Adrenal gland (tissue), 12 donors: ENCODE data around the gene TIMP3. TPM values are rescaled to one million over a fixed set of nuclear protein-coding genes. Genes with fewer than 3 reads are reported as not detected.

ENCODE experiments used
- DNase-seq, 7 donors: peaks; one replicate each; pipeline ENCODE4 v3.0.0-alpha.2; 2019 to 2020
- H3K27ac ChIP-seq, 5 donors: fragments of 200-600 bp; sonication (generic) in 4 of 5; 1 replicate in 3 of 5; 2 replicates in 2 of 5; pipeline versions ENCODE4 v1.5.1 to v1.8.0; 2016 to 2020; ENCODE audit warnings: mild to moderate bottlenecking in 1 of 5
- H3K27me3 ChIP-seq: fragments of 200-600 bp; 2 replicates; pipeline ENCODE4 v1.8.0; 2021
- H3K36me3 ChIP-seq, 2 donors: fragments of 200-600 bp; replicated peaks in 1 of 2; 1 replicate in 1 of 2; 2 replicates in 1 of 2; pipeline versions ENCODE4 v1.5.1 to v1.8.0; 2018 to 2022
- H3K4me1 ChIP-seq, 2 donors: fragments of 200-600 bp; replicated peaks in 1 of 2; 1 replicate in 1 of 2; 2 replicates in 1 of 2; pipeline versions ENCODE4 v1.5.1 to v1.8.0; 2018 to 2021
- H3K4me3 ChIP-seq, 4 donors: fragments of 200-600 bp; sonication (generic) in 3 of 4; one replicate each; pipeline ENCODE4 v1.5.1; 2016 to 2018
- H3K9me3 ChIP-seq, 3 donors: fragments of 200-600 bp; sonication (generic) in 1 of 3; replicated peaks in 1 of 3; 1 replicate in 2 of 3; 2 replicates in 1 of 3; pipeline versions ENCODE4 v1.5.1 to v1.8.0; 2016 to 2021
- CTCF ChIP-seq, 6 experiments: fragments of 450-650 bp in 4 of 6; fragments of 200-600 bp in 2 of 6; sonication (generic) in 1 of 6; IDR thresholded peaks; 1 replicate in 5 of 6; 2 replicates in 1 of 6; pipeline versions ENCODE4 v1.5.1 to v1.8.0; 2016 to 2021; ENCODE audit warnings: antibody characterized with exemption in 6 of 6, mild to moderate bottlenecking in 2 of 6, moderate library complexity in 1 of 6
- POLR2A ChIP-seq, 2 donors: fragments of 450-650 bp; IDR thresholded peaks; one replicate each; pipeline ENCODE4 v1.6.1; 2017; ENCODE audit warnings: antibody characterized with exemption in 2 of 2, mild to moderate bottlenecking in 2 of 2, moderate library complexity in 1 of 2
- WGBS, 4 donors: extraction: QIAGEN DNeasy Blood & Tissue Kit in 2 of 4; methylation state at CpG; one replicate each; pipeline versions ENCODE4 v1.1.5 to v1.1.7; 2013 to 2017; 5-methylcytosine and 5-hydroxymethylcytosine counted together
- intact Hi-C, 2 donors: fragments of 100-400 bp; cut with DNase I; formaldehyde crosslinking; loops; one replicate each; pipeline versions ENCODE4 v1.14.1 to v1.15.0; 2022 to 2023
- polyA plus RNA-seq, 3 donors: library from polyadenylated mRNA; stranded (reverse); fragments of 200-250 nt in 2 of 3; fragments of 350-450 nt in 1 of 3; fragmentation: Illumina TruSeq in 1 of 3; extraction: RNeasy Lipid Tissue Mini Kit (QIAGEN cat#74804) in 1 of 3; gene quantifications; one replicate each; pipeline ENCODE4 v1.2.3, GENCODE V29; 2013 to 2014
- total RNA-seq, 9 donors: library from RNA; depleted of rRNA in 4 of 9; stranded (reverse); fragments of >200 nt in 4 of 9; fragments of 120-200 nt in 1 of 9; fragmentation: NEBNext Ultra II Directional in 1 of 9; extraction: Animal tissue kit (Norgen Biotek cat#: 25700) in 1 of 9; gene quantifications; one replicate each; pipeline versions ENCODE4 v1.1.0 to v1.2.4, GENCODE V29; 2013 to 2023
- donor health status: healthy with polysubstance abuse.
- donor health status: Bipolar disorder and iron deficiency.
- donor health status: DM: yes; HTN: yes; CAD: no.
- donor health status: DM: no; HTN: no; CAD: no.
- donor health status: DM: no; HTN: no; CAD: no.
- donor health status: DM: yes; HTN: yes; CAD: no.

Gene TIMP3
- total and polyA plus RNA-seq, 12 donors = 78.0 to 677 (median 334) TPM

- peak overlapping the region in 1 of 5 donors; percentile 37 for H3K27ac ChIP-seq
These were observed 6.5 kb downstream of the TIMP3 start for GRCh38 chr22:32808038-32808445.

GRCh38 chr22:32809786-32810554, 8.5 kb downstream of the TIMP3 start:
- intact Hi-C loops = loop anchor here (10.0 kb wide), 2 partner anchors 175 to 185 kb away; no protein-coding TSS in a partner anchor
- TF ChIP-seq POLR2A (IDR thresholded peaks at IDR 0.05) (no peak), CTCF (IDR thresholded peaks at IDR 0.05) (no peak)
- peak overlapping the region in 2 of 5 donors; percentile 34 to 44 for H3K27ac ChIP-seq
- peaks cover 0 to 7% of the 10 kb centered on the region in 2 donors for H3K36me3 ChIP-seq
- H3K27me3 ChIP-seq = no peaks in the 10 kb centered on the region
- no peak for DNase-seq
- 27 to 41% (median 39%) methylated on average over 6 of the region's 6 CpGs for WGBS, 4 donors
- peaks cover 0 to 83% of the 10 kb centered on the region in 2 donors for H3K4me1 ChIP-seq
- H3K9me3 ChIP-seq = no peaks in the 10 kb centered on the region
- no peak overlapping the region for H3K4me3 ChIP-seq

More at GRCh38 chr22:32808038-32808445, 6.5 kb downstream of the TIMP3 start:
- intact Hi-C loops = loop anchor here (10.0 kb wide), 2 partner anchors 177 to 187 kb away; no protein-coding TSS in a partner anchor
- Histone ChIP-seq H3K36me3 (peaks cover 0 to 7% of the 10 kb centered on the region in 2 donors), H3K4me1 (peaks cover 0 to 73% of the 10 kb centered on the region in 2 donors), H3K9me3 (no peaks in the 10 kb centered on the region), H3K27me3 (no peaks in the 10 kb centered on the region), H3K4me3 (peak overlapping the region in 1 of 4 donors; percentile 1)
- WGBS, 4 donors = 54 to 70% (median 59%) methylated on average over 4 of the region's 4 CpGs
- no peak for DNase-seq
- TF ChIP-seq POLR2A (IDR thresholded peaks at IDR 0.05) = no peak
- no peak for TF ChIP-seq CTCF (IDR thresholded peaks at IDR 0.05)

GRCh38 chr22:32810555-32811133, 9.1 kb downstream of the TIMP3 start:
- TF ChIP-seq POLR2A (IDR thresholded peaks at IDR 0.05) (no peak), CTCF (IDR thresholded peaks at IDR 0.05) (no peak)

GRCh38 chr22:32811788-32812545, 10.5 kb downstream of the TIMP3 start:
- TF ChIP-seq POLR2A (IDR thresholded peaks at IDR 0.05) (no peak), CTCF (IDR thresholded peaks at IDR 0.05) (no peak)
- Histone ChIP-seq H3K4me1 (peaks cover 0 to 83% of the 10 kb centered on the region in 2 donors), H3K27ac (peak overlapping the region in 1 of 5 donors; percentile 1), H3K27me3 (no peaks in the 10 kb centered on the region), H3K9me3 (no peaks in the 10 kb centered on the region), H3K4me3 (no peak overlapping the region), H3K36me3 (peaks cover 0 to 7% of the 10 kb centered on the region in 2 donors)
- WGBS, 4 donors = 70 to 78% (median 73%) methylated on average over 3 of the region's 3 CpGs
- no peak for DNase-seq
- intact Hi-C loops = no loop called here

More at GRCh38 chr22:32810555-32811133, 9.1 kb downstream of the TIMP3 start:
- Histone ChIP-seq H3K9me3 (no peaks in the 10 kb centered on the region), H3K36me3 (peaks cover 0 to 7% of the 10 kb centered on the region in 2 donors), H3K4me1 (peaks cover 0 to 86% of the 10 kb centered on the region in 2 donors), H3K27me3 (no peaks in the 10 kb centered on the region), H3K27ac (peak overlapping the region in 1 of 5 donors; percentile 13), H3K4me3 (no peak overlapping the region)
- DNase-seq = no peak
- WGBS, 4 donors = 67 to 82% (median 74%) methylated on average over 6 of the region's 6 CpGs
- intact Hi-C loops = no loop called here
